ENCODE results near the gene POLD4.

POLD4 gene

GRCh38 chr11:67387518-67387917 is 34.2 kb upstream of the POLD4 start:
- no peak overlapping the region for H3K4me3 ChIP-seq (replicated peaks; ENCODE audit: low read depth, low read length)
- no peak for DNase-seq (ENCODE audit: extremely low read depth, low read depth)
- TF ChIP-seq, protein P1, sequence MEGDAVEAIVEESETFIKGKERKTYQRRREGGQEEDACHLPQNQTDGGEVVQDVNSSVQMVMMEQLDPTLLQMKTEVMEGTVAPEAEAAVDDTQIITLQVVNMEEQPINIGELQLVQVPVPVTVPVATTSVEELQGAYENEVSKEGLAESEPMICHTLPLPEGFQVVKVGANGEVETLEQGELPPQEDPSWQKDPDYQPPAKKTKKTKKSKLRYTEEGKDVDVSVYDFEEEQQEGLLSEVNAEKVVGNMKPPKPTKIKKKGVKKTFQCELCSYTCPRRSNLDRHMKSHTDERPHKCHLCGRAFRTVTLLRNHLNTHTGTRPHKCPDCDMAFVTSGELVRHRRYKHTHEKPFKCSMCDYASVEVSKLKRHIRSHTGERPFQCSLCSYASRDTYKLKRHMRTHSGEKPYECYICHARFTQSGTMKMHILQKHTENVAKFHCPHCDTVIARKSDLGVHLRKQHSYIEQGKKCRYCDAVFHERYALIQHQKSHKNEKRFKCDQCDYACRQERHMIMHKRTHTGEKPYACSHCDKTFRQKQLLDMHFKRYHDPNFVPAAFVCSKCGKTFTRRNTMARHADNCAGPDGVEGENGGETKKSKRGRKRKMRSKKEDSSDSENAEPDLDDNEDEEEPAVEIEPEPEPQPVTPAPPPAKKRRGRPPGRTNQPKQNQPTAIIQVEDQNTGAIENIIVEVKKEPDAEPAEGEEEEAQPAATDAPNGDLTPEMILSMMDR (IDR thresholded peaks at IDR 0.05; ENCODE audit: low read depth, low read length, missing control alignments) = no peak

GRCh38 chr11:67387069-67387468 is 33.7 kb upstream of the POLD4 start:
- no peak overlapping the region for H3K4me3 ChIP-seq (replicated peaks; ENCODE audit: low read depth, low read length)
- TF ChIP-seq, protein P1 (IDR thresholded peaks at IDR 0.05; ENCODE audit: low read depth, low read length, missing control alignments) = no peak
- DNase-seq (ENCODE audit: extremely low read depth, low read depth) = no peak

DNA sequence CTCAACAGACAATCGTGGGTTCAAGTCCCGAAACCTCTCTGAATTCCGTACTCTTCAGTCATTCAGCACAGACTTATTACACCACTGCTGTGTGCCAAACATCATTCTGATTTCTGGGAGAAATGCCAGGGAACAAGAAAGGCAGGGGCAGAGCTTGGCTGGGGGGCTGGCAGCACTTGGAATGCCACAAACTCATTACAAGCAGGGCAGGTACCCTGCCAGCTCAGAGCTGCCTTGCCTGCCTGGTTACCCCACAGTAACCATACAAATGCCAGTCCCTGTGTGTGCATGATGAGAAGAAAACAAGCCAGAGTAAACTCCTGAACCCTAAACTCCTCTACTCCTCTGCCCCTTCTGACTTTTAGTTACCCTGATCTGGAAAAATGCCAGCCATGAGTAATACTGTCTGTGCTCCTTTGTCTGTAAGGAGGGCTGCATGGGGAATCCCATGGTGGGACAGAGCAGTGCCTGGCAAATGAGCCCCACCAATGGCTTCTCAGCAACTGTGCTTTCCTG is 31.6 kb upstream of the POLD4 start:
- TF ChIP-seq, protein P1 (IDR thresholded peaks at IDR 0.05; ENCODE audit: low read depth, low read length, missing control alignments) = no peak

DNA sequence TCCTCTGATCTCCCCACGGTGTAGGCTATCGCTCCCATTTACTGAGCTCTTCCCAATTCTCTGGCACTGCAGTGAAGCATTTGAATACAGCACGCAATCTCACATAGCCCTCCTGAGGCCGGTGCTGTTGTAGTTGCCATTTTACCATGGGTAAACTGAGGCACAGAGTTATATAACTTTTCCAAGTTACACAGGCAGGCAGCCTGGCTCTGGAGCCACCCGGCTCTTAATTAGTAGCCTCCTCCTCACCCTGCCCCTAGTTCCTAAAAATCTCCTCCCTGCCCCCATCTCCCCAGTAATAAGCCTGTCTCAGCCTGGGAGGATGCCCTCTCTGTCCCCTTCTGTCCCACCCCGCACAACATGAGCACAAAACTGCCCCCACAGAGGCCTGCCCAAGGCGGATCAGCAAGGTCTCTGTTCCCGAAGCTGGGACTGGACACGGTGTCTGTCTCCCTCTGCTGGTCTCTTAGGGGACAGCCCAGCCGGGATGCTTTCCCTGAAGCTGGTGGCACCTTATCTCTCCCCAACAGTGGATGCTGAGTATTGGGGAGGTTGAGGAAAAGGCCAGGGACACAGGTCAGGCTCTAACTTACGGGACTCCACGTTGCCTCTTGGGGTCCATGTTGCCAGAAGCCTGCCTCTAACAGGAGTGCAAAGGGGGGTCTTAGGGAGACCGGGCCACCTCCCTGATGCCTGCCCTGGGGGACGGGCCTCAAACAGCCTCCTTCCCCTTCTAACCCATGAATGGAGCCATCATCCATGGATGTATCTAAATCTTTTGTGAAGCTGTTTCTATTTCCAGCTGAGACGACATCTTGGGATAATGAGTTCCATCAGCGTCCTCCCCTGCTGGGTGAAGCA is 29.2 kb upstream of the POLD4 start:
- no peak for DNase-seq (ENCODE audit: extremely low read depth, low read depth)
- H3K4me3 ChIP-seq (replicated peaks; ENCODE audit: low read depth, low read length) = no peak overlapping the region
- TF ChIP-seq, protein P1 (IDR thresholded peaks at IDR 0.05; ENCODE audit: low read depth, low read length, missing control alignments) = peak; percentile 99

More for the DNA sequence above, 31.6 kb upstream of the POLD4 start:
- no peak for DNase-seq (ENCODE audit: extremely low read depth, low read depth)
- no peak overlapping the region for H3K4me3 ChIP-seq (replicated peaks; ENCODE audit: low read depth, low read length)

DNA sequence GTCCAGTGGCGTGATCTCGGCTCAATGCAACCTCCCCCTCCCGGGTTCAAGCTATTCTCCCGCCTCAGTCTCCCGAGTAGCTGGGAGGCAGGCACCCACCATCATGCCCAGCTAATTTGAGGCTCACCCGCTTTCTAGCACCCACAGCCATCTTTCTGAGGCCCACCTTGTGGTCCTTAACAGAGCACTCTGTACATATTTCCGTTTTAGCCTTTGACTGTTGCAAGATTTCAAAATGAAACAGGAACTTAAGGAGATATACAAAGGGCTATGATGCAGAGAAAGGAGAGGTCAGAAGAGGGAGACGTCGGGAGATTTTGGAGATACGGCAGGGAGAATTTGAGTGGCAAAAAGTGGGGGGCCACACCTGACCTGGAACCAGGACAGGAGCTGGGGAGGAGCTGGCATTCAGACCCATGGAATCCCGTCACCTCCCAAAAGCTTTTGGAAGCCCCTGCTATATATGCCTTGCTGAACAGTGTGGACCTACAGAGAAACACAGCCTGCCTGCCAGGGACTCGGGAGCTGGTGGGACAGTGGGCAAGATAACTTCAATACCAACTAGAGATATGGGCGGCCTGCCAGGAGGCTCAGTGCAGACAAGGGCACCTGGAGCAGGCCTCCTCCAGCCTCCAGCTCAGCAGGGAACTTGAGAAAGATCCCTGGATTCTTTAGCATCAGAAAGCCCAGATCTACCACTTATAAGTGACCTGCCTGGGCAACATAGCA is 28.1 kb upstream of the POLD4 start:
- no peak overlapping the region for H3K4me3 ChIP-seq (replicated peaks; ENCODE audit: low read depth, low read length)
- TF ChIP-seq, protein P1 (IDR thresholded peaks at IDR 0.05; ENCODE audit: low read depth, low read length, missing control alignments) = no peak
- no peak for DNase-seq (ENCODE audit: extremely low read depth, low read depth)

- no peak overlapping the region for H3K4me3 ChIP-seq (replicated peaks; ENCODE audit: low read depth, low read length)
- TF ChIP-seq, protein P1 (IDR thresholded peaks at IDR 0.05; ENCODE audit: low read depth, low read length, missing control alignments) = no peak
- no peak for DNase-seq (ENCODE audit: extremely low read depth, low read depth)
Observed at GRCh38 chr11:67379061-67380058, 26.0 kb upstream of the POLD4 start.

Measured in HFF-Myc (cell line).